HepG2 (cell line): Measurements from ENCODE around the gene KIAA1755. TPM values are rescaled to one million over a fixed set of nuclear protein-coding genes. Genes with fewer than 3 reads are reported as not detected.

Source experiments
- AHR ChIP-seq: IDR thresholded peaks from 2 replicates; pipeline ENCODE4 v1.6.1; 2018; ENCODE audit warnings: missing genetic modification reagents, missing compliant biosample characterization
- NCOA2 ChIP-seq: sonication (generic); formaldehyde crosslinking; IDR thresholded peaks from 2 replicates; pipeline ENCODE4 v1.8.0; 2022; ENCODE audit warnings: inconsistent platforms
- NPAS2 ChIP-seq: sonication (generic); formaldehyde crosslinking; IDR thresholded peaks from 2 replicates; pipeline ENCODE4 v1.8.0; 2022; ENCODE audit warnings: mild to moderate bottlenecking, missing genetic modification reagents, borderline replicate concordance
- RARG ChIP-seq: sonication (generic); formaldehyde crosslinking; IDR thresholded peaks from 2 replicates; pipeline ENCODE4 v1.4.0; 2020; ENCODE audit warnings: low read depth, mild to moderate bottlenecking, missing genetic modification reagents
- SCMH1 ChIP-seq: sonication (generic); formaldehyde crosslinking; IDR thresholded peaks from 2 replicates; pipeline ENCODE4 v1.9.0; 2021; ENCODE audit warnings: missing genetic modification reagents, mild to moderate bottlenecking, borderline replicate concordance
- ZNF510 ChIP-seq: sonication (generic); formaldehyde crosslinking; IDR thresholded peaks from 2 replicates; pipeline ENCODE4 v1.4.0; 2020; ENCODE audit warnings: low read depth, mild to moderate bottlenecking, missing genetic modification reagents
- polyA plus RNA-seq, 8 experiments: library from polyadenylated mRNA; depleted of rRNA in 3 of 8; stranded (reverse) in 7 of 8; unstranded in 1 of 8; fragments of >200 nt; fragmentation: Illumina TruSeq in 4 of 8; extraction: Trizol in 4 of 8; gene quantifications; 2 replicates each; pipeline versions ENCODE4 v1.2.1 to v1.2.3, GENCODE V29; 2011 to 2016; ENCODE audit warnings: low read depth in 4 of 8, missing spikeins in 1 of 8, mixed read lengths in 1 of 8; ENCODE audit not compliant: insufficient read depth in 1 of 8
- total RNA-seq, 5 experiments: library from RNA; depleted of rRNA; stranded (reverse); fragments of >200 nt; fragmentation: Illumina TruSeq; extraction: Trizol; gene quantifications; 2 replicates each; pipeline ENCODE4 v1.2.3, GENCODE V29; 2016; ENCODE audit warnings: low read depth in 1 of 5
- TF ChIP-seq, protein P1 (sequence below): sonication (generic); formaldehyde crosslinking; IDR thresholded peaks from 2 replicates; pipeline ENCODE4 v1.8.0; 2022; ENCODE audit warnings: missing genetic modification reagents, mild to moderate bottlenecking, borderline replicate concordance
- TF ChIP-seq, protein P2 (sequence below): IDR thresholded peaks from 2 replicates; pipeline ENCODE4 v1.6.1; 2016; ENCODE audit warnings: missing biosample characterization, missing genetic modification reagents, low read depth
- TF ChIP-seq, protein P3 (sequence below): sonication (generic); formaldehyde crosslinking; conservative IDR thresholded peaks from 2 replicates; pipeline ENCODE4 v1.4.0; 2020; ENCODE audit warnings: mild to moderate bottlenecking, missing genetic modification reagents, moderate library complexity
- TF ChIP-seq, protein P4 (sequence below): sonication (generic); formaldehyde crosslinking; IDR thresholded peaks from 2 replicates; pipeline ENCODE4 v1.5.0; 2020; ENCODE audit warnings: missing genetic modification reagents
- TF ChIP-seq, protein P5 (sequence below): sonication (generic); formaldehyde crosslinking; IDR thresholded peaks from 2 replicates; pipeline ENCODE4 v1.8.0; 2022; ENCODE audit warnings: mild to moderate bottlenecking, missing genetic modification reagents
- TF ChIP-seq, protein P6 (sequence below): sonication (generic); formaldehyde crosslinking; IDR thresholded peaks from 2 replicates; pipeline ENCODE4 v1.9.0; 2021; ENCODE audit warnings: missing genetic modification reagents, mild to moderate bottlenecking, borderline replicate concordance

Gene KIAA1755
- total and polyA plus RNA-seq, 2 of the 13 experiments (the other 11 are each of a cell fraction or from before 2014, with no cell fraction given), result 0.04 TPM; not detected in 1

DNA sequence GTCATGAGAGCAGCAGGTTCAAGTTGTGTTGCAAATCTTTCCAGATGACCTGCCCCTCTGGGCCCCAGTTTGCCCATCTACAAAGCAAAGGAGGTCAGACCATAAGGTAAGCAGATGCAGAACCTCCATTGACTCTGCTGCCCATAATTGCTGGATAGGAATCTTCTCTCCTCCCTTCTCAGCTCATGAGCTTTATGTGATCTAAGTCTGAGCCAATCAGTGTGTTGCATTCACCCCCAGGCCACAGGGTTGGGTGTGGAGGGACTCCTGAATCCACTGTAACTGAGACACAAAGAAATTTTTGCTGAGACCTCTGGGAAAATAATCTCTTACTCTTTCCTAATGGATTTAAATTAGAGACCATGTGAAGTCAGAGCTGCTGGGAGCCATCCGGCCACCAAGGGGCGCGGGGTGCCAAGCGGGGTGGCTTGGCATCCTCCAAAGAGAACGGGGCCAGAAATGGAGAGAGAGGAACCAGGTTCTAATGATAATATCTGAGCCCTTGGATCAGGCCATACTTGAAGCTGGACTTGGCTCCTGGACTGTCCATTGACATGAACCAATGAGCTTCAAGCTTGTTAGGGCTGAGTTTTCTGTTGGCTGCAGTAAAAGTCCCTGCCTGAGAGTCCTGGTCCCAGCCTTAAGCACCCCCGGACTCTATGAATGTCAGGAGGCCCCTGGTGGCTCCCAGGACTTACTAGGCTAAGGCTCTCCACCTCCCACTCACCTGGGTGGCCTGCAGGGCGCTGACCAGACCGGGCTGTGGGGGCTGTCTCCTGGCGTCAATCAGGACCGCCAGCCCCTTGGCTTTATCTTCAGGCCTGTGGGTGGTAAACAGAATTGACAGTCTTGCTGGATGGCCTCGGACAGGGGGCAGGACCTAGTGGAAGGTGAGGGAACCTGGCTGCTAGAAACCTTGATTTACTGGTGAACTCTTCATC is 32.8 kb downstream of the KIAA1755 start (continued):
- TF ChIP-seq, protein P1, sequence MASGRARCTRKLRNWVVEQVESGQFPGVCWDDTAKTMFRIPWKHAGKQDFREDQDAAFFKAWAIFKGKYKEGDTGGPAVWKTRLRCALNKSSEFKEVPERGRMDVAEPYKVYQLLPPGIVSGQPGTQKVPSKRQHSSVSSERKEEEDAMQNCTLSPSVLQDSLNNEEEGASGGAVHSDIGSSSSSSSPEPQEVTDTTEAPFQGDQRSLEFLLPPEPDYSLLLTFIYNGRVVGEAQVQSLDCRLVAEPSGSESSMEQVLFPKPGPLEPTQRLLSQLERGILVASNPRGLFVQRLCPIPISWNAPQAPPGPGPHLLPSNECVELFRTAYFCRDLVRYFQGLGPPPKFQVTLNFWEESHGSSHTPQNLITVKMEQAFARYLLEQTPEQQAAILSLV, result no peak
- TF ChIP-seq, protein P2, sequence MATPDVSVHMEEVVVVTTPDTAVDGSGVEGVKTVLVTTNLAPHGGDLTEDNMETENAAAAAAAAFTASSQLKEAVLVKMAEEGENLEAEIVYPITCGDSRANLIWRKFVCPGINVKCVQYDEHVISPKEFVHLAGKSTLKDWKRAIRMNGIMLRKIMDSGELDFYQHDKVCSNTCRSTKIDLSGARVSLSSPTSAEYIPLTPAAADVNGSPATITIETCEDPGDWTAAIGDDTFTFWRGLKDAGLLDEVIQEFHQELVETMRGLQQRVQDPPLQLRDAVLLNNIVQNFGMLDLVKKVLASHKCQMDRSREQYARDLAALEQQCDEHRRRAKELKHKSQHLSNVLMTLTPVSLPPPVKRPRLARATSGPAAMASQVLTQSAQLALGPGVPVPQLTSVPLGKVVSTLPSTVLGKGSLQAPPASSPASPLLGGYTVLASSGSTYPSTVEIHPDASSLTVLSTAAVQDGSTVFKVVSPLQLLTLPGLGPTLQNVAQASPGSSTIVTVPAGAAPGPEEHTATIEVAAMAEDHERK (CRISPR knock-in tag), result no peak
- no peak for TF ChIP-seq NPAS2 (CRISPR knock-in tag)
- no peak for TF ChIP-seq AHR (CRISPR knock-in tag)
- TF ChIP-seq, protein P3, sequence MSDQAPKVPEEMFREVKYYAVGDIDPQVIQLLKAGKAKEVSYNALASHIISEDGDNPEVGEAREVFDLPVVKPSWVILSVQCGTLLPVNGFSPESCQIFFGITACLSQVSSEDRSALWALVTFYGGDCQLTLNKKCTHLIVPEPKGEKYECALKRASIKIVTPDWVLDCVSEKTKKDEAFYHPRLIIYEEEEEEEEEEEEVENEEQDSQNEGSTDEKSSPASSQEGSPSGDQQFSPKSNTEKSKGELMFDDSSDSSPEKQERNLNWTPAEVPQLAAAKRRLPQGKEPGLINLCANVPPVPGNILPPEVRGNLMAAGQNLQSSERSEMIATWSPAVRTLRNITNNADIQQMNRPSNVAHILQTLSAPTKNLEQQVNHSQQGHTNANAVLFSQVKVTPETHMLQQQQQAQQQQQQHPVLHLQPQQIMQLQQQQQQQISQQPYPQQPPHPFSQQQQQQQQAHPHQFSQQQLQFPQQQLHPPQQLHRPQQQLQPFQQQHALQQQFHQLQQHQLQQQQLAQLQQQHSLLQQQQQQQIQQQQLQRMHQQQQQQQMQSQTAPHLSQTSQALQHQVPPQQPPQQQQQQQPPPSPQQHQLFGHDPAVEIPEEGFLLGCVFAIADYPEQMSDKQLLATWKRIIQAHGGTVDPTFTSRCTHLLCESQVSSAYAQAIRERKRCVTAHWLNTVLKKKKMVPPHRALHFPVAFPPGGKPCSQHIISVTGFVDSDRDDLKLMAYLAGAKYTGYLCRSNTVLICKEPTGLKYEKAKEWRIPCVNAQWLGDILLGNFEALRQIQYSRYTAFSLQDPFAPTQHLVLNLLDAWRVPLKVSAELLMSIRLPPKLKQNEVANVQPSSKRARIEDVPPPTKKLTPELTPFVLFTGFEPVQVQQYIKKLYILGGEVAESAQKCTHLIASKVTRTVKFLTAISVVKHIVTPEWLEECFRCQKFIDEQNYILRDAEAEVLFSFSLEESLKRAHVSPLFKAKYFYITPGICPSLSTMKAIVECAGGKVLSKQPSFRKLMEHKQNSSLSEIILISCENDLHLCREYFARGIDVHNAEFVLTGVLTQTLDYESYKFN, result no peak
- TF ChIP-seq, protein P4, sequence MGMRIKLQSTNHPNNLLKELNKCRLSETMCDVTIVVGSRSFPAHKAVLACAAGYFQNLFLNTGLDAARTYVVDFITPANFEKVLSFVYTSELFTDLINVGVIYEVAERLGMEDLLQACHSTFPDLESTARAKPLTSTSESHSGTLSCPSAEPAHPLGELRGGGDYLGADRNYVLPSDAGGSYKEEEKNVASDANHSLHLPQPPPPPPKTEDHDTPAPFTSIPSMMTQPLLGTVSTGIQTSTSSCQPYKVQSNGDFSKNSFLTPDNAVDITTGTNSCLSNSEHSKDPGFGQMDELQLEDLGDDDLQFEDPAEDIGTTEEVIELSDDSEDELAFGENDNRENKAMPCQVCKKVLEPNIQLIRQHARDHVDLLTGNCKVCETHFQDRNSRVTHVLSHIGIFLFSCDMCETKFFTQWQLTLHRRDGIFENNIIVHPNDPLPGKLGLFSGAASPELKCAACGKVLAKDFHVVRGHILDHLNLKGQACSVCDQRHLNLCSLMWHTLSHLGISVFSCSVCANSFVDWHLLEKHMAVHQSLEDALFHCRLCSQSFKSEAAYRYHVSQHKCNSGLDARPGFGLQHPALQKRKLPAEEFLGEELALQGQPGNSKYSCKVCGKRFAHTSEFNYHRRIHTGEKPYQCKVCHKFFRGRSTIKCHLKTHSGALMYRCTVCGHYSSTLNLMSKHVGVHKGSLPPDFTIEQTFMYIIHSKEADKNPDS (CRISPR knock-in tag), result no peak
- TF ChIP-seq, protein P5, sequence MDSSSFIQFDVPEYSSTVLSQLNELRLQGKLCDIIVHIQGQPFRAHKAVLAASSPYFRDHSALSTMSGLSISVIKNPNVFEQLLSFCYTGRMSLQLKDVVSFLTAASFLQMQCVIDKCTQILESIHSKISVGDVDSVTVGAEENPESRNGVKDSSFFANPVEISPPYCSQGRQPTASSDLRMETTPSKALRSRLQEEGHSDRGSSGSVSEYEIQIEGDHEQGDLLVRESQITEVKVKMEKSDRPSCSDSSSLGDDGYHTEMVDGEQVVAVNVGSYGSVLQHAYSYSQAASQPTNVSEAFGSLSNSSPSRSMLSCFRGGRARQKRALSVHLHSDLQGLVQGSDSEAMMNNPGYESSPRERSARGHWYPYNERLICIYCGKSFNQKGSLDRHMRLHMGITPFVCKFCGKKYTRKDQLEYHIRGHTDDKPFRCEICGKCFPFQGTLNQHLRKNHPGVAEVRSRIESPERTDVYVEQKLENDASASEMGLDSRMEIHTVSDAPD, result no peak
- TF ChIP-seq, protein P6, sequence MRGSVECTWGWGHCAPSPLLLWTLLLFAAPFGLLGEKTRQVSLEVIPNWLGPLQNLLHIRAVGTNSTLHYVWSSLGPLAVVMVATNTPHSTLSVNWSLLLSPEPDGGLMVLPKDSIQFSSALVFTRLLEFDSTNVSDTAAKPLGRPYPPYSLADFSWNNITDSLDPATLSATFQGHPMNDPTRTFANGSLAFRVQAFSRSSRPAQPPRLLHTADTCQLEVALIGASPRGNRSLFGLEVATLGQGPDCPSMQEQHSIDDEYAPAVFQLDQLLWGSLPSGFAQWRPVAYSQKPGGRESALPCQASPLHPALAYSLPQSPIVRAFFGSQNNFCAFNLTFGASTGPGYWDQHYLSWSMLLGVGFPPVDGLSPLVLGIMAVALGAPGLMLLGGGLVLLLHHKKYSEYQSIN, result no peak
- TF ChIP-seq NCOA2 (CRISPR knock-in tag), result no peak
- no peak for TF ChIP-seq ZNF510
- no peak for TF ChIP-seq RARG (CRISPR knock-in tag)
- TF ChIP-seq SCMH1 (CRISPR knock-in tag), result no peak
